CD4-positive, alpha-beta T cell treated with Interleukin-6 for 4 hours (primary cell): ENCODE measurements around the gene CENPE.
"Not testable (repeated sequence)": the region's sequence is repeated elsewhere in the genome, so short reads cannot be mapped to it uniquely, and the experiment has no call there.

Experiments
- DNase-seq: peaks from one replicate; pipeline ENCODE4 v3.0.0-alpha.2; 2020; ENCODE audit warnings: mixed read lengths

Gene CENPE, protein sequence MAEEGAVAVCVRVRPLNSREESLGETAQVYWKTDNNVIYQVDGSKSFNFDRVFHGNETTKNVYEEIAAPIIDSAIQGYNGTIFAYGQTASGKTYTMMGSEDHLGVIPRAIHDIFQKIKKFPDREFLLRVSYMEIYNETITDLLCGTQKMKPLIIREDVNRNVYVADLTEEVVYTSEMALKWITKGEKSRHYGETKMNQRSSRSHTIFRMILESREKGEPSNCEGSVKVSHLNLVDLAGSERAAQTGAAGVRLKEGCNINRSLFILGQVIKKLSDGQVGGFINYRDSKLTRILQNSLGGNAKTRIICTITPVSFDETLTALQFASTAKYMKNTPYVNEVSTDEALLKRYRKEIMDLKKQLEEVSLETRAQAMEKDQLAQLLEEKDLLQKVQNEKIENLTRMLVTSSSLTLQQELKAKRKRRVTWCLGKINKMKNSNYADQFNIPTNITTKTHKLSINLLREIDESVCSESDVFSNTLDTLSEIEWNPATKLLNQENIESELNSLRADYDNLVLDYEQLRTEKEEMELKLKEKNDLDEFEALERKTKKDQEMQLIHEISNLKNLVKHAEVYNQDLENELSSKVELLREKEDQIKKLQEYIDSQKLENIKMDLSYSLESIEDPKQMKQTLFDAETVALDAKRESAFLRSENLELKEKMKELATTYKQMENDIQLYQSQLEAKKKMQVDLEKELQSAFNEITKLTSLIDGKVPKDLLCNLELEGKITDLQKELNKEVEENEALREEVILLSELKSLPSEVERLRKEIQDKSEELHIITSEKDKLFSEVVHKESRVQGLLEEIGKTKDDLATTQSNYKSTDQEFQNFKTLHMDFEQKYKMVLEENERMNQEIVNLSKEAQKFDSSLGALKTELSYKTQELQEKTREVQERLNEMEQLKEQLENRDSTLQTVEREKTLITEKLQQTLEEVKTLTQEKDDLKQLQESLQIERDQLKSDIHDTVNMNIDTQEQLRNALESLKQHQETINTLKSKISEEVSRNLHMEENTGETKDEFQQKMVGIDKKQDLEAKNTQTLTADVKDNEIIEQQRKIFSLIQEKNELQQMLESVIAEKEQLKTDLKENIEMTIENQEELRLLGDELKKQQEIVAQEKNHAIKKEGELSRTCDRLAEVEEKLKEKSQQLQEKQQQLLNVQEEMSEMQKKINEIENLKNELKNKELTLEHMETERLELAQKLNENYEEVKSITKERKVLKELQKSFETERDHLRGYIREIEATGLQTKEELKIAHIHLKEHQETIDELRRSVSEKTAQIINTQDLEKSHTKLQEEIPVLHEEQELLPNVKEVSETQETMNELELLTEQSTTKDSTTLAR (N-terminal part only)

GRCh38 chr4:103198111-103198765 is at the start of gene CENPE:
TSS of gene CENPE (minus strand) at chr4:103198343. CDS start at chr4:103198319, 24 bp downstream.
- DNase-seq = peak; percentile 85

DNA sequence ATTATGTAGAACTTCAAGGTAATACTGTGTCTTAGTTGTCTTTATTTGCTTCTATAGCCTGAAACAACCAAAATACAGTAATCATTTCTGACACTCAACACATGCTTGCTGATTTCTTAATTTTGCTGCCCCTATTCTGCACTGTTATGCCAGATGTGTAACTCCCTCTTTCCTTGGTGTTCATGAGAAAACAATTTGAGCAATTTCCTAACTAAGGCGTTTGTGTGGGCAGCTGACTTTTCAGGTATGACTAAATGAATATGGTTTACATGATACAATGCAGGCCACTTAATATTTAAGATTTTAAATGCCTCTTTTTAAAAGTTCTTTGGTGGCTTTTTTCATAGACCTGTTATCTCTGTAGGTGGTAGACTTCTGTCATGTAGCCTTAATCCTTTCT is 46.1 kb upstream of the CENPE start:
- DNase-seq = no peak

- not testable (repeated sequence) for DNase-seq
Observed at GRCh38 chr4:103230938-103231337, 32.8 kb upstream of the CENPE start.

DNA sequence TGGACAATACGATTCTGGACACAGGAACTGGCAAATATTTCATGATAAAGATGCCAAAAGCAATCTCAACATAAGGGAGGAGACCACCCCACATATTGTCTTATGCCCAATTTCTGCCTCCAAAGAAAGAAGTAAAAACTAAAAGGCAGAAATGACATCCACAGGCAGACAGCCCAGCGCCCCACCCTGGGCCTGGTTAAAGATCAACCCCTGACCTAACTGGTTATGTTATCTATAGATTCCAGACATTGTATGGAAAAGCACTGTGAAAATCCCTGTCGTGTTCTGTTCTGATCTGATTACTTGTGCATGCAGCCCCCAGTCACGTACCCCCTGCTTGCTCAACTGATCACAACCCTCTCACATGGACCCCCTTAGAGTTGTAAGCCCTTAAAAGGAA is 25.4 kb upstream of the CENPE start:
- DNase-seq = not testable (repeated sequence)

GRCh38 chr4:103207673-103208072 is 9.5 kb upstream of the CENPE start:
- no peak for DNase-seq

DNA sequence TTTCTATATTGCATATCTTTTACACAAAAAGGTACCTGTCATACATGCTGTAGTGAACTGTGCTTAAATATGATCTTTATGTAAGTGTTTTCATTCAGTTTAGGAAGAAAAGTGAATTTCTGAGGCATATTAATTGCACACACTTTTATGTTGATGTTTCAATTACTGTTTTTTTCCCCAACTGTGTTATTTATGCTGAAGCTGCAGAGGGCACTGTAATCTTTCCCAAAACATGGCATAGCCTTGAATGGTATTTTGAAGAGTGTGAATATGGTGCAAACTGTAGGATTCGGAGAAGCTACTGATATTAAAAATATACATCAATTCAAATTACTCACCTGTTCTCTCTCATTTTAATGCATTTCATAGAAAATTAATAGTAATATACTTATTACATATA is 6.0 kb upstream of the CENPE start:
- DNase-seq = no peak

- DNase-seq = no peak
Observed at GRCh38 chr4:103201724-103202123, 3.6 kb upstream of the CENPE start.

GRCh38 chr4:103201253-103201652 is 3.1 kb upstream of the CENPE start:
- no peak for DNase-seq

GRCh38 chr4:103199009-103199408 is 866 bp upstream of the CENPE start:
- DNase-seq = peak; percentile 3

DNA sequence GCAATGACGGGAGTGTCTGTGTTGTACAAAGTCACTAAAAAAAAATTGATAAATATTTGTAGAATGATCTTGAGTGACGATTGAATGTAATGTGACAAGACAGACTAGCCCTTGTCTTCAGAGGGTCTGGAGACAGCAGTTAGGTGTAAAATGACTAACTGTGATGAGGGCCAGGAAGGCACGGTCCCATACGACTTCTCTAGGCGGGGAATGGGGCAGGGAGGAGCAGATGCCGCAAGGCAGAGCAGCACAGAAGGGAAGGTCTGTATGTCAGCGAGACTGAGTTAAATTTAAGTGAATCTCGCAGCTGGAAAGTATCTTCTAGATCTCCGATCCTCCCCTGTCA is 405 bp downstream of the CENPE start:
- no peak for DNase-seq

DNA sequence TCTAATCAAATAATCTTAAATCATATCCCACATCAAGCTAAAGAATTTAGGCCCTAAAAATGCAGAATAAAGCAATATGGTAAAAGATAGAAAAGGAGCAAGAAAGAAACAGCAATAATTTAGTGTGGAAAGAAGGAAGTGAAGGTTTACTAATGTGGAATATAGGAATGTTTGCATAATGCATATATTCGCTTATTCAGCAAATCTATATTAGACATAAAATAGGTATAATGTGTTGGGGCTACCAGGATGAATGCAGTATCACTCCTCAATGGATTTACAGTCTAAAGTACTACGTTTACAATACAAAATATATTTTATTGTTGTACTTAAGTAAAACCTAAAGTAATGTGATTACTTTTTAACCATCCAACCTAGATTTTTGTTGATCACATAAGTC is 4.7 kb downstream of the CENPE start:
- no peak for DNase-seq

- no peak for DNase-seq
Observed at GRCh38 chr4:103171006-103171405, 27.1 kb downstream of the CENPE start.

- not testable (repeated sequence) for DNase-seq
Observed at GRCh38 chr4:103169750-103170149, 28.4 kb downstream of the CENPE start.

DNA sequence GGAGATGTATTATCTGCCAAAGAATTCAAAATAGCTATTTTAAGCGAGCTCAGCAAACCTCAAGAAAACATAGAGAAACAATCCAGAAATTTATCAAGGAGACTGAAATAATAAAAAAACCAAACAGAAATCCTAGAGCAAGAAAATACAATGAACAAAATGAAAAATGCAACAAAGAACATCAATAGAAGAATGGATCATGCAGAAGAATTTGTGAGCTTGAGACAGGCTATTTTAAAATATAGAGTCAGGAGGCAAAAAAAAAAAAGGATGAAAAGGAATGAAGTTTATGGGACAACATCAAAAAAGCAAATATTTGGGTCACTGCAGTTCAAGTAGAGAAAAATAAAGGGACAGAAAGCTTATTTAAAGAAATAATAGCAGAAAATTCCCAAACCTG is 29.1 kb downstream of the CENPE start:
- DNase-seq = no peak

GRCh38 chr4:103162176-103162575 is 36.0 kb downstream of the CENPE start:
- DNase-seq = no peak

DNA sequence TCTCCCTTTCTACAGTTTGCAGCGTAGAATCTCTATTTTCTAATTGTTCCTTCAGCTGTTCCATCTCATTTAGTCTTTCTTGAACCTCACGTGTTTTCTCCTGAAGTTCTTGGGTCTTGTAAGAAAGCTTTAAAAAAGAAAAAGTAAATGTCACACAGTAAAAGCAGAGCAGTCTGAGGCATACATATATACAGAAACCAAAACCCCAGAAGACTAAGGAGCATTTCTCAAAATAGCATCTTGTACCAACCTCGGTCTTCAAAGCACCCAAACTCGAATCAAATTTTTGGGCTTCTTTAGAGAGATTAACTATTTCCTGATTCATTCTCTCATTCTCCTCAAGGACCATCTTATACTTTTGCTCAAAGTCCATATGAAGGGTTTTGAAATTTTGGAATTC is 39.4 kb downstream of the CENPE start:
- DNase-seq = no peak

DNA sequence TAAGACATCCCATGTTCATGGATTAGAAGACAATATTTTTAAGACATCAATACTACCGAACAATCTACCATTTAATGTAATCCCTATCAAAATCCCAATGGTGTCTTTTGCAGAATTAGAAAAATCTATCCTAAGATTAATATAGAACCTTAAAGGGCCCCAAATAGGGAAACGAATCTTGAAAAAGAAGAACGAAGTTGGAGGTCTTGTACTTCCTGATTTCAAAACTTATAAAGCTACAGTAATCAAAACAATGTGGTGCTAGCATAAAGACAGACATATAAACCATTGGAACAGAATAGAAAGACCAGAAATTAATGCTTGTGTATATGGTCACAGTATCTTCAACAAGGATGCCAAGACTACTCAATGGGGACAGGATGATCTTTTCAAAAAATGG is 42.0 kb downstream of the CENPE start:
- DNase-seq = no peak

GRCh38 chr4:103152381-103152780 is 45.8 kb downstream of the CENPE start:
- no peak for DNase-seq

- no peak for DNase-seq
Observed at GRCh38 chr4:103150677-103151076, 47.5 kb downstream of the CENPE start.

- no peak for DNase-seq
Observed at GRCh38 chr4:103144926-103145325, 53.2 kb downstream of the CENPE start.

- no peak for DNase-seq
Observed at GRCh38 chr4:103137446-103137827, 60.7 kb downstream of the CENPE start.

- no peak for DNase-seq
Observed at GRCh38 chr4:103136671-103137445, 61.3 kb downstream of the CENPE start.
